Left colon (tissue), 2 donors: ENCODE data around the gene LRIF1. TPM values are rescaled to one million over a fixed set of nuclear protein-coding genes. Genes with fewer than 3 reads are reported as not detected.
"Not testable (repeated sequence)": the region's sequence is repeated elsewhere in the genome, so short reads cannot be mapped to it uniquely, and the experiment has no call there.

ENCODE experiments used
- ATAC-seq: fragments of 200-7000 bp; cut with Tn5 transposase; one replicate; pipeline ENCODE4 v1.9.1; 2020; ENCODE audit warnings: mild to moderate bottlenecking, moderate library complexity
- DNase-seq, 2 donors: peaks; one replicate each; pipeline ENCODE4 v3.0.0-alpha.2; 2020
- intact Hi-C, 2 donors: fragments of 100-400 bp; cut with DNase I in 1 of 2; cut with micrococcal nuclease in 1 of 2; formaldehyde crosslinking; loops; one replicate each; pipeline versions ENCODE4 v1.11.2 to v1.14.0; 2022; cut with DNase I, micrococcal nuclease
- total RNA-seq, 2 donors: library from RNA; stranded (reverse); fragmentation: NEBNext Ultra II Directional; extraction: Animal tissue kit (Norgen Biotek cat#: 25700); gene quantifications; one replicate each; pipeline ENCODE4 v1.2.1, GENCODE V29; 2021
- donor health status: DM: no; HTN: no; CAD: no.
- donor health status: DM: yes; HTN: yes; CAD: no.

Gene LRIF1
- total RNA-seq, 2 donors from 2014 or later, result 6.5 to 9.1 TPM

DNA sequence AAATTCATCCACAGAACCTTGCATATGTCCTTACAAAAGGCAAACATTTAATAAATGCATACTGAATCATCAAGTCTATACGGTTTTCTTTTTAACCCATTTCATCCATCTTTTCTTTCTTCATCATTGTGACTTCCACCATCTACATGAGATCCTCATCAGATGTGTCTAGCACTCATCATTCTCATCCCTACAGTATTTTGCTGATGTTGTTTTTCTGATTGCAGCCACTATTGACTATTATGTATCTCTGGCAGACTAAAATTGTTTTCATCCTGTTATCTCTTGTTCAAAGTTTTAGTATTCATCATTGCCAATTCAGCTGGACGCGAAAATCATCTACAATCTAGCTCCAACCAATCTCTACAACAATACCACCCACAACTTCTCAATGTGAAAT, 5.9 kb downstream of the LRIF1 start:
- intact Hi-C loops, result no loop called here
- DNase-seq, result no peak
- no peak for ATAC-seq

DNA sequence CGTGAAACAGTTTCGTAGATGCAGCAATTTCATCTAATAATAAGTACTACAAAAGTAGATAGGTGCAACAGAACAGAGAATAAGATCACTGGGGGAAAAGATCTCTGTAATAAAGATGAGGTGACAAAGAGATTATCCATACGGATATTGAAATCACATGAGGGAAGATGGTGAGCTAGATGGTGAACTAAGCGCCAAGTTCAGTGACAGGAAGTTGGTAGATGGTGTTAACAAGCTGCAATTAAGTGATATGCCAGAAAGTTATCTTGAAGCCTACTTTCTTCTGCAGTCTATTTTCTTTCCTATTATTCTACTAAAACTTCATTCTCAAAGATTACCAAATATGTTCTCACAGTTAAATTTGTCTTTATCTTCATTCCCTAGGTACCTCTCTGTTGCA, 7.1 kb downstream of the LRIF1 start:
- DNase-seq (no peak), ATAC-seq (no peak)
- intact Hi-C loops, result no loop called here

DNA sequence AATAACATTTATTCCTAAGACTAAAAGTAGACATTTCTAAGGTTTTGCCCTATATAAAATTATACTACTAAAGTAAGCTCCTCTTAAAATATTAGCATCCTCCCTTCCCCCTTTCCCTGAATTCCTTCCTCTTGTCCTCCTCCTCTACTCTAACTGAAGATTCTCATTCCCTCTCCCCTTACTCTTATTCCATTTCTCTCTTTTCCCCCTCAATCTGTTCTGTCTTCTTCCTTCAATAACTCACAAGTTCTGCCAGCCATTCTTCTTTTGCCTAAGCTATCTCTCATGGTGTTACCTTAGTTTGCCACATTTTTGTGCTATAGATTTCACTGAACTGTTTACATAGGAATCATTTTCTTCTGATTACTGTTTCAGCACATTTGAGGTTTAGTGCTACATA, 10.7 kb downstream of the LRIF1 start:
- intact Hi-C loops, result no loop called here
- DNase-seq (no peak), ATAC-seq (no peak)

DNA sequence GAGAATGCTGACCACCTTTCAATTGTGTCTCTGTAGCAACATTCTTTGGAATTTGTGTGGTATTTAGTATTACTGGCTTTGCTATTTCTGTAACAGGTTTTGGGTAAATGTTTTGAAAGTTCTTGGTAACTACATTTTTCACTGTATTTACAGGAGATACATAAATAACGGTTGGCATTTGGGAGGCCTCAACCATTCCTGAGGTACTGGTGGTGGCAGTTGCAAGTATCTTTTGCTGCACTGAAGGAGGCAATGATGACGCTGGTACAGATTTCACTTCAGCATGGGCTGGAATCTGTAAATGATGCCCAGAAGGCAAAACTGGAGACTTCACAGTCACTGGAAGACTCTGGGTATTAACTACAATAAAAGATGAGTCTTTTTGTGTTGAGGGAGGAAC, 11.7 kb downstream of the LRIF1 start:
- DNase-seq (no peak), ATAC-seq (no peak)
- intact Hi-C loops, result no loop called here

DNA sequence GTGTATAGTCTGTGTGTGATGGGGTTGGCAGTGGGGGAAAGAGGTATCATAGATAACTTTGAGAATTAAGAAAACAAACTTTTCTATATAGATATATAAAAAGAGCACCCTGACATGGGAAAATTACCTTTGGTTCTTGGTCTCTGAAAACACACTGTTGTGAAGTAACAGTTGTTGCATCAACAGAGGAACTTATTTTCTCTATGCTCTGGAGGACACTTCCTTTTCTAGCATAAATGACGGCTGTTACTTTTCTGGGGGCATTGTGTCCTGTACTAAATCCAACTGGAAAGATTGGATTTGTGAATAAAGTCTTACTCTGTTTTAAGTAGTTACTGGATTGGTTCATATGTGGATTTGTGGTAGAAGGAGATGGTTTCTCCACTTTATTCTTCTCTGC, 12.6 kb downstream of the LRIF1 start:
- DNase-seq, result no peak
- no peak for ATAC-seq
- intact Hi-C loops, result no loop called here

DNA sequence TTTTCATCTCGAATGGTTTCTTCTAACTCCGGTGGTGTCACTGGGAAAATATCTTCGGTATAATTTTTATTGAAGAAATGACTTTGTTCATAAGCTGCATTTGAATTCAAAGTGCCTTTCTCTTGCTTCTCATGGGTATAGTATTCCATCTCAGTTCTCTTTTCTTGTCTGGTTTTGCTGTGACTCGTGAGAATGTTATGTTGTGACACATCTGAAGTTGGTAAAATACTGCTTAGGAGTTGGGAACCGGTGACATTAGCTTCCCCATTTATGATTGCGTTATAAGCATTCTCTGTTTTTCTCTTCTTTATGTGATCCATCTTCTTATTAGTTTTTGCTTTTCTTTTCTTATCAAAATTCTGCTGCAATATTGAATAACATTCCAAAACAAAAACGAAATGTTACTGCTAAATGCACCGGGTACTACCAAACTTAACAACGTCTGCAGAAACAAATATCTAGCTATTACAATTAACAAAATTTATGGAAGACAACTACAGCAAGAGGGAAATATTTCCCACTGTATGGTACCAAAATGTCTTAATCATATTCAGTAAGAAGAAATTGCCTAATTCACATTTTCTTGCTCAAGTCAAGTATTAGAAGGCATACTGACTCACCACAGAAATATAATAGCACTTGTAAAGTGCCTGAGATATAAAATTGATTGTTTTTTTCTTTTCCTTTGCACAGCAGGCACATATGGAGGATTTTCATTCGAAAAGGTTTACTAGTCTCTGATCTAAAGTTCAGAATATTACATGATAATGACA, 15.5 kb downstream of the LRIF1 start:
- ATAC-seq (no peak), DNase-seq (no peak)
- intact Hi-C loops, result no loop called here

DNA sequence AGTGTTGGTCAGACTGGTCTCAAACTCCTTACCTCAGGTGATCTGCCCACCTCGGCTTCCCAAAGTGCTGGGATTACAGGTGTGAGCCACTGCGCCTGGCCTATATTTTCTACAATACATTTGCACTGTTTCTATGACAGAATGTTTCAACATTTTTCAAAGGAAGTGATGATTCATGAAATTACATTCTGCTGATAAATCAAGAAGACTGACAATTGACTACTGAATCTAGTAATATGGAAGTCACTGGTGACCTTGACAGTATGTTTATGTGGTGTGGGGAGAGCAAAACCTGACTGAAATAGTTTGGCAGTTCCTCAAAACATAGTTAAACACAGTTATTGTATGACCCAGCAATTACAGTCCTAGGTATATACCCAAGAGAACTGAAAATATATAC, 18.1 kb downstream of the LRIF1 start:
- ATAC-seq, result no peak
- DNase-seq, result no peak
- intact Hi-C loops, result no loop called here

DNA sequence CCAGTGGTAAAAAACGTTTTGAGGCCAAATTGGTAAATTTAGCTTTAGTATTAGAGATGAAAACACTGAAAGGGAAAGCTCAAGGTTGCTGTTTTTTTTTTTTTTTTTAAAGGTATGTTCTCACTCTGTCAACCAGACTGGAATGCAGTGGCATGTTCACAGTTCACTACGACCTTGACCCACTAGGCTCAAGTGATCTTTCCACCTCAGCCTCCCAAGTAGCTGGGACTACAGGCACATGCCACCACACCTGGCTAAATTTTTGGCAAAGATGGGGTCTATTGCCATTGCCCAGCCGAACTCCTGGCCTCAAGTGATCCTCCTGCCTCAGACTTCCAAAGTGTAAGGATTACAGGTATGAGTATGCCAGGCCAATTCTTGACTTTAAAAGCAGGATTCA, 18.9 kb downstream of the LRIF1 start:
- intact Hi-C loops, result no loop called here
- no peak for ATAC-seq

DNA sequence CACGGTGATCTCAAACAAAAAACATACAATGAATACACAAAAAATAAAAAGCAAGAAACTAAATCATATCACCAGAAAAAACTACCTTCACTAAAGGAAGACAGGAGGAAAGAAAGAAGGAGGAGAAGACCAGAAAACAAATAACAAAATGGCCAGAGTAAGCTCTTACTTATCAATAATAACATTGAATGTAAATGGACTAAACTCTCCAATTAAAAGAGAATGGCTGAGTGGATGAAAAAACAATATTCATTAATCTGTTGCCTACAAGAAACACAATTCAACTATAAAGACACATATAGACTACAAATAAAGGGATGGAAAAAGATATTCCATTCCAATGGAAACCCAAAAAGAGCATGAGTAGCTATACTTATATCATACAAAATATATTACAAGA, 27.2 kb downstream of the LRIF1 start:
- intact Hi-C loops, result loop anchor here in 1 of 2 donors (10.0 kb wide), 1 partner anchor 58 kb away; no protein-coding TSS in a partner anchor
- ATAC-seq, result no peak
- DNase-seq, result no peak

More for the DNA sequence above, 18.9 kb downstream of the LRIF1 start:
- DNase-seq, result no peak

DNA sequence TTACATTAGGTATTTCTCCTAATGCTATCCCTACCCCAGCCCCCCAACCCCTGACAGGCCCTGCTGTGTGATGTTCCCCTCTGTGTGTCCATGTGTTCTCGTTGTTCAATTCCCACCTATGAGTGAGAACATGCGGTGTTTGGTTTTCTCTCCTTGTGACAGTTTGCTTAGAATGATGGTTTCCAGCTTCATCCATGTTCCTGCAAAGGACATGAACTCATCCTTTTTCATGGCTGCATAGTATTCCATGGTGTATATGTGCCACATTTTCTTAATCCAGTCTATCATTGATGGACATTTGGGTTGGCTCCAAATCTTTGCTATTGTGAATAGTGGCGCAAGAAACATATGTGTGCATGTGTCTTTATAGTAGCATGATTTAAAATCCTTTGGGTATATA, 32.6 kb downstream of the LRIF1 start:
- ATAC-seq, DNase-seq: not testable (repeated sequence)
- intact Hi-C loops, result loop anchor here in 1 of 2 donors (10.0 kb wide), 1 partner anchor 64 kb away; no protein-coding TSS in a partner anchor

DNA sequence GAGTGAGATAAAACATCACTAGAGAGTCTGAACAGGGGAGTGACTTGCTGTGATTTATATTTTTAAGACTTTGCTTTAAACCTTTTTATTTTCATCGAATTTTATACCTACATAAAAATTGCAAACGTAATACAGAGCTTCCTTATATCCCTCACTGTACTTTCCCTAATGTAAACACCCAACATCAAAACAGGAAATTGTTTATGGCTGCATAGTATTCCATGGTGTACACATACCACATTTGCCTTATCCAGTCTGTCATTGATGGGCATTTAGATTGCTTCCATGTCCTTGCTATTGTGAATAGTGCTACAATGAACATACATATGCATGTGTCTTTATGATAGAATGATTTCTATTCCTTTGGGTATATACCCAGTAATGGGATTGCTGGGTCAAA, 34.8 kb downstream of the LRIF1 start:
- DNase-seq (no peak), ATAC-seq (no peak)
- intact Hi-C loops, result no loop called here

DNA sequence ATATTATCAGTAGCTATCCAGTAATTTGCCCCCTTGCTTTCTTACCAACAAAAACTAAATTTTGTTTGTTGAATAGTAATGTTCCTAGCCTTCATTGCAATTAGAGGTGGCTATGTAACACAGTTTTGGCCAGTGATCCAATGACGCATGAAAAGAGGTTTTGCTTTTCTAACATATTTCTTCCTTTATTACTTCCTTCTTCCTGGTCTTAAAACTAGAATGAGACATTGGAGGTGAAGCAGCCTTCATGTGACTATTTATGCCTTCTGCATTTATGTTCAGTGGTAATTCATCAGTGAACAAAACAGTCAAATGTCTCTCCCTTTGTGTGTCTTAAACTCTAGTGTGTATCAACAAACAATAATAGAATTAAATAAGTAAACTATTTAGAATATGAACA, 35.5 kb downstream of the LRIF1 start:
- DNase-seq, result no peak
- intact Hi-C loops, result no loop called here
- no peak for ATAC-seq

DNA sequence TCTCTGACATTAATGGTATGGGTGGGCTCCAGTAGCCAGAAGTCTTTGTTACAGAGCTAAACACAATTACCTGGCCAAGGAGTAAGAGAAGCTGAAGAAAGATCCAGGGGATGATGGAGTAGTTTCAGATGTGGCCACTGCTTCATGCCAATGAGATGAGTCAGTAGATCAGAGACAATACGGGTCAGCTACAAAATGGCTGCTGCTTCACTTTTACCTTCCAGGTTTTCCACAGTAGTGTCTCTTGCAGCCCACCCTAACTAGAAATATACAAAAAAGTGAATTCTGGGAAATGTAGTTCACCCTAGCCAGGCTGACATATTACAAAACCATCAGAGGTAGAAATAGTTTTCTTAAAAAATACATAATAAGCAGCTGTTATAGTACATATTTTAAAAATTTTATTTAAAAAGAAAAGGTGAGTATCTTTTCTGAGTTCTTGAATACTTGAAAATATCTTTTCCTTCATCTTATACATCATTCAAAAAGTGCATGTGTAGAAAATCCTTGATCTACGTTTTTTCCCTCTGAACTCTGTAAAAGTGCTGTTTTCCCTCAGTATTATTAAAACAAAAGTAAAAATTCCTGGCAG, 36.1 kb downstream of the LRIF1 start:
- ATAC-seq (no peak), DNase-seq (no peak)
- intact Hi-C loops, result no loop called here

DNA sequence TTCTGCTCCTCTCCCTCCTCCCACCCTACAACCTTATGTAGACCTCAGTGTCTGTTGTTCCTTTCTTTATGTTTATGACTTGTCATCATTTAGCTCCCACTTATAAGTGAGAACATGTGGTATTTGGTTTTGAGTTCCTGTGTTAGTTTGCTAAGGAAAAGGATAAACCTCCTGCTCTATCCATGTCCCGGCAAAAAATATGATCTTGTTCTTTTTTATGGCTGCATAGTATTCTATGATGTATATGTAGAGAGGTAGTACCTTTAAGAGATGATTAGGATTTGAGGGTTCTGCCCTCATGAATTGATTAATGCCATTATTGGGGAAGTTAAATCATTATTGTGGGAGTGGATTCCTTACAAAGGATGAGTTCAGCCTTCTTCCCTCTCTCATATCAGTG, 41.8 kb downstream of the LRIF1 start:
- ATAC-seq (no peak), DNase-seq (no peak)
- intact Hi-C loops, result no loop called here

DNA sequence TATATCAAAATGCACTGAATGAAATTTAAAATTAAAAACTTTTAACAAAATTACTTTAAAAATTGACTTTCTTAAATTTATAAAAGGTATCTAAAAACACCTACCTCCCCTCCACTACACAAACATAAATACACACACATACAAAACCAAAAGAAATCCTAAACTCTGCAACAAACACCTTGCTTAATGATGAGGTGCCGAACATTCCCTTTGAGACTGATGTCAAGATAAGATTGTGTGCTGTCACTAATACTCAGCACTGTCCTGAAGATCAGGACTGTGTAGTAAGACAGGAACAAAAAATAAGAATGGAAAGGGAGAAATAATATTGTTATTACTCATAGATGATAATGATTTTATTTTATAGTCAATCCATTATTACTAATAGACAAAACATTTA, 45.7 kb downstream of the LRIF1 start:
- no peak for DNase-seq
- intact Hi-C loops, result no loop called here
- no peak for ATAC-seq

DNA sequence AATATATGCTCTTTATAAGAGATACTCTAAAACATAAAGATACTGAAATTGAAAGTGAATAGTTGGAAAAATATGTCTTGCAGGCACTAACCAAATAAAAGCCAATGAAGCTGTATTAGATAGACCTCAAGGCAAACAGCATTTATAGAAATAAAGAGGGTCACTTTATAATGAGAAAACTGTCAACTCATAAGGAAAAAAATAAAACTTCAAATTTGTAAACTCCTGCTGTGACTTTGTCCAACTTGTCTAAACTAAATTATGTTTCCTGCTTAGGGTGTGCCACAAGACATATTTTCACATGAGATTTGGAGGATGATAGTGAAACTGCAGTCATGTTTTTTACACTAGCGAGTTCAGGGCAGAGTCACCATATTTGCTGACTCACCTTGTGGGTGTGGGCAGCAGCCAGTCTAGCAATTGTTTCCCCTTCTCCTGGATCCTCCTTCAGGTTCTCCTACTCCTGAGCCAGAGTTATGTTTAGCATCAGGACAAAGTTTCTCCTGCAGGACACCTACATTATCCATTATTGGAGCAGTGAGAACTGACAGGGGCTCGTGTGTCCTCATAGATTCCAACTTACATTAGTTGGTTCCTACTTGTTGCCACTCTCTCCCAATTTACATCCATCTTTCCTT, 46.9 kb downstream of the LRIF1 start:
- DNase-seq (no peak), ATAC-seq (peak; percentile 38)

DNA sequence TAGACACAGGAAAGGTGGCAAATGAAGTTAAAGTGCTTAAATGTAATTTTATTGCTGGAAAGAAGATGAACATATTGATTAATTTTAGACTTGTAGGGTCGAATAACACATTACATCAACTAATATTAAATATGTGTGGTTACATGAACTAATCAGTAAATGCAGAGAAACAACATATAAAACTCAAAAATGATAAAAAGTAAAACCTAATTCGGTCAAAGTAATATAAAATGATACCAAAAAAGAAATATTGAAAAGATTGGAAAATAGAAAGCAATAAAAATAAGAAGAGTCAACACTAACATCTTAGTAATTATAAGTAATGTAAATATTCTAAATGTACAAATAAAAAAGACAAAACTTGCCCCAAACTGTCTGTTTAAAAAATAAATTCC, 47.5 kb downstream of the LRIF1 start:
- intact Hi-C loops, result no loop called here
- ATAC-seq, result no peak

More for the DNA sequence above, 46.9 kb downstream of the LRIF1 start:
- intact Hi-C loops, result no loop called here

DNA sequence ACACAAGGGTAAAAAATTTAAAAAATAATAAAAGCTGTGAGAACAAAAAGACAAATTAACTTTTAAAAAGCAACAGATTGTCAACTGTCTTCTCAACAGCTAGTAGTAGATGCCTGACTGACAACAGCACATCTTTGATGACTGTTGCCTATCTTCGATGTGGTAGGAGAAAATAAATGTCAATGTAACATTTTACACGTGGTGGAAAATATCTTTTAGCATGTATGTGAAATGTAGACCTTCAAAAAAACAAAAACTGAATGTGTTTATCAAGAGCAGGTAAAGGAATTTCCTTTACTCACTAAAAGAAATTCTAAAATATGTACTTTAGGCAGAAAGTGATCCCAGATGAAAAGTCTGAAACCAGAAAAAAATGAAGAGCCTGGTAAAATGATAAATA, 47.9 kb downstream of the LRIF1 start:
- ATAC-seq (no peak), DNase-seq (no peak)
- intact Hi-C loops, result no loop called here

More for the DNA sequence above, 47.5 kb downstream of the LRIF1 start:
- no peak for DNase-seq

DNA sequence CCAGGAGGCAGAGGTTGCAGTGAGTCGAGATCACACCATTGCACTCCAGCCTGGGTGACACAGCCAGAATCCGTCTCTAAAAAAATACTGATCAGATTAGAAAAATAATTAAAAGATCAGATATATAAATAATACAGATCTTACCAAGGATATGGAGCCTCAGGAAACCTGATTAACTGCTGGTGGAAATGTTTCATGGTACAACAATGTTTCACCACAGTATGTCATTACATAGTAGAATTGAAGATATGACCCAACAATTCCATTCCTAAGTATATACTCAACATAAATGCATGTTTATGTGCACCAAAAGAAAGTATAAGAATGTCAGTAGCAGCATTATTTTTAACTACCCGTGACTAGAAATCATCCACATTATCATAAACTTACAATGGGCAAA, 49.0 kb downstream of the LRIF1 start:
- DNase-seq (no peak), ATAC-seq (no peak)
- intact Hi-C loops, result no loop called here

DNA sequence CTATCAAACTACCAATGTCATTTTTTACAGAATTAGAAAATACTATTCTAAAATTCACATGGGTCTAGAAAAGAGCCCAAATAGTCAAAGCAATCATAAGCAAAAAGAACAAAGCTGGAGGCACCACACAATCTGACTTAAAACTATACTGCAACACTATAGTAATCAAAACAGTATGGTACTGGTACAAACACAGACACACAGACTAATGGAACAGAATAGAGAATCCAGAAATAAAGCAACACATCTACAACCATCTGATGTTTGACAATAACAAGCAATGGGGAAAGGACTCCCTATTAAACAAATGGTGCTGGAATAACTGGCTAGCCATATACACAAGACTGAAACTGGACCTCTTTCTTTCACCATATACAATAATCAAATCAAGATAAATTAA, 50.9 kb downstream of the LRIF1 start:
- ATAC-seq, result no peak
- DNase-seq, result no peak
- intact Hi-C loops, result no loop called here
